ENCODE measurements around the gene AJAP1.
"Not testable (repeated sequence)": the region's sequence is repeated elsewhere in the genome, so short reads cannot be mapped to it uniquely, and the experiment has no call there.

The AJAP1 gene

GRCh38 chr1:4658643-4659628 lies 4.5 kb downstream of the AJAP1 start:
- no peak for DNase-seq

GRCh38 chr1:4660917-4661594 lies 6.6 kb downstream of the AJAP1 start:
- no peak for DNase-seq

GRCh38 chr1:4661595-4661917 lies 7.1 kb downstream of the AJAP1 start:
- no peak for DNase-seq

- no peak for DNase-seq
Measured at GRCh38 chr1:4662168-4662567, 7.8 kb downstream of the AJAP1 start.

GRCh38 chr1:4662723-4663122 lies 8.3 kb downstream of the AJAP1 start:
- DNase-seq = no peak

- no peak for DNase-seq
Measured at GRCh38 chr1:4664095-4664494, 9.7 kb downstream of the AJAP1 start.

GRCh38 chr1:4664606-4665005 lies 10.2 kb downstream of the AJAP1 start:
- no peak for DNase-seq

- DNase-seq = no peak
Measured at GRCh38 chr1:4665456-4665855, 11.0 kb downstream of the AJAP1 start.

GRCh38 chr1:4666683-4667082 lies 12.3 kb downstream of the AJAP1 start:
- DNase-seq = not testable (repeated sequence)

GRCh38 chr1:4668743-4669700 lies 14.6 kb downstream of the AJAP1 start:
- DNase-seq = no peak

GRCh38 chr1:4670265-4670664 lies 15.9 kb downstream of the AJAP1 start:
- DNase-seq = no peak

- DNase-seq = no peak
Measured at GRCh38 chr1:4671828-4672227, 17.4 kb downstream of the AJAP1 start.

- DNase-seq = no peak
Measured at GRCh38 chr1:4673494-4673893, 19.1 kb downstream of the AJAP1 start.

- no peak for DNase-seq
Measured at GRCh38 chr1:4674117-4674516, 19.7 kb downstream of the AJAP1 start.

GRCh38 chr1:4674676-4675075 lies 20.3 kb downstream of the AJAP1 start:
- no peak for DNase-seq

- no peak for DNase-seq
Measured at GRCh38 chr1:4675454-4676186, 21.2 kb downstream of the AJAP1 start.

GRCh38 chr1:4676253-4676652 lies 21.8 kb downstream of the AJAP1 start:
- no peak for DNase-seq

- no peak for DNase-seq
Measured at GRCh38 chr1:4677608-4678007, 23.2 kb downstream of the AJAP1 start.

GRCh38 chr1:4678066-4678717 lies 23.8 kb downstream of the AJAP1 start:
- no peak for DNase-seq

GRCh38 chr1:4681026-4681425 lies 26.6 kb downstream of the AJAP1 start:
- no peak for DNase-seq

- no peak for DNase-seq
Measured at GRCh38 chr1:4682607-4683220, 28.3 kb downstream of the AJAP1 start.

Data from NCI-H1930 (cell line).